GM23338 (cell line): Measurements from ENCODE around the gene CRIP3. TPM values are rescaled to one million over a fixed set of nuclear protein-coding genes. Genes with fewer than 3 reads are reported as not detected.

Source experiments
- ATAC-seq: fragments of 200-7000 bp; cut with Tn5 transposase; 3 replicates; pipeline ENCODE4 v1.9.1; 2020
- DNase-seq: peaks from one replicate; pipeline ENCODE4 v3.0.0-alpha.2; 2015; ENCODE audit warnings: low spot score
- H2AFZ ChIP-seq: fragments of 200-600 bp; sonication (generic); 2 replicates; pipeline ENCODE4 v1.8.0; 2016; ENCODE audit warnings: antibody characterized with exemption, mild to moderate bottlenecking, moderate library complexity
- H3F3A ChIP-seq: fragments of 200-600 bp; sonication (generic); replicated peaks from 2 replicates; pipeline ENCODE4 v1.8.0; 2017; ENCODE audit warnings: antibody characterized with exemption, mixed run types, low read depth
- H3K27ac ChIP-seq: fragments of 200-600 bp; sonication (generic); 2 replicates; pipeline ENCODE4 v1.6.1; 2016; ENCODE audit warnings: low read depth
- H3K27me3 ChIP-seq: fragments of 200-600 bp; sonication (generic); 2 replicates; pipeline ENCODE4 v1.8.0; 2016; ENCODE audit warnings: mild to moderate bottlenecking, mixed run types, moderate library complexity; ENCODE audit not compliant: insufficient read depth
- H3K36me3 ChIP-seq: fragments of 200-600 bp; sonication (generic); 2 replicates; pipeline ENCODE4 v1.8.0; 2016; ENCODE audit warnings: mild to moderate bottlenecking; ENCODE audit not compliant: insufficient read depth
- H3K4me1 ChIP-seq: fragments of 200-600 bp; sonication (generic); 2 replicates; pipeline ENCODE4 v1.8.0; 2016; ENCODE audit warnings: mild to moderate bottlenecking, moderate library complexity; ENCODE audit not compliant: insufficient read depth
- H3K4me2 ChIP-seq: fragments of 200-600 bp; sonication (generic); 2 replicates; pipeline ENCODE4 v1.7.1; 2017; ENCODE audit warnings: mixed run types
- H3K4me3 ChIP-seq: fragments of 200-600 bp; sonication (generic); 2 replicates; pipeline ENCODE4 v1.6.1; 2016; ENCODE audit warnings: mixed run types
- H3K79me2 ChIP-seq: fragments of 200-600 bp; sonication (generic); replicated peaks from 2 replicates; pipeline ENCODE4 v1.8.0; 2017; ENCODE audit warnings: mild to moderate bottlenecking; ENCODE audit not compliant: insufficient read depth
- H3K9me2 ChIP-seq: fragments of 200-600 bp; sonication (generic); 2 replicates; pipeline ENCODE4 v1.8.0; 2017; ENCODE audit not compliant: insufficient read depth
- H4K20me1 ChIP-seq: fragments of 200-600 bp; sonication (generic); replicated peaks from 2 replicates; pipeline ENCODE4 v1.8.0; 2017; ENCODE audit warnings: mild to moderate bottlenecking; ENCODE audit not compliant: insufficient read depth
- H3K27ac Mint-ChIP-seq: 2 replicates; pipeline ENCODE4 v1.8.0; 2020; ENCODE audit warnings: inconsistent platforms, mild to moderate bottlenecking, moderate library complexity, mixed read lengths
- H3K27me3 Mint-ChIP-seq: 3 replicates; pipeline ENCODE4 v1.8.0; 2022; ENCODE audit warnings: low read depth, mild to moderate bottlenecking, moderate library complexity, mixed read lengths, inconsistent platforms; ENCODE audit not compliant: insufficient read depth, poor library complexity
- H3K36me3 Mint-ChIP-seq: 3 replicates; pipeline ENCODE4 v1.8.0; 2021; ENCODE audit warnings: low read depth, mild to moderate bottlenecking, inconsistent platforms, moderate library complexity, mixed read lengths
- H3K4me1 Mint-ChIP-seq: 3 replicates; pipeline ENCODE4 v1.8.0; 2020; ENCODE audit warnings: mild to moderate bottlenecking, inconsistent platforms, mixed read lengths
- H3K4me3 Mint-ChIP-seq: 3 replicates; pipeline ENCODE4 v1.8.0; 2021; ENCODE audit warnings: moderate library complexity, mild to moderate bottlenecking, inconsistent platforms, mixed read lengths
- H3K9me3 Mint-ChIP-seq: 3 replicates; pipeline ENCODE4 v1.8.0; 2020; ENCODE audit warnings: moderate library complexity, mild to moderate bottlenecking, inconsistent platforms, mixed read lengths
- CREB1 ChIP-seq: fragments of 250-450 bp; sonication (Bioruptor Pico); IDR thresholded peaks from 2 replicates; pipeline ENCODE4 v1.5.0; 2020; ENCODE audit warnings: low read depth, mild to moderate bottlenecking, moderate library complexity
- EZH2 ChIP-seq: fragments of 200-600 bp; sonication (generic); IDR thresholded peaks from one replicate; pipeline ENCODE4 v1.8.0; 2017; ENCODE audit warnings: antibody characterized with exemption, mild to moderate bottlenecking, low read depth; ENCODE audit not compliant: unreplicated experiment
- EZH2phosphoT487 ChIP-seq: fragments of 200-600 bp; sonication (generic); IDR thresholded peaks from one replicate; pipeline ENCODE4 v1.8.1; 2018; ENCODE audit warnings: antibody characterized with exemption; ENCODE audit not compliant: unreplicated experiment
- JUNB ChIP-seq: IDR thresholded peaks from one replicate; pipeline ENCODE4 v1.6.1; 2016; ENCODE audit warnings: antibody characterized with exemption; ENCODE audit not compliant: unreplicated experiment
- NANOG ChIP-seq: IDR thresholded peaks from 2 replicates; pipeline ENCODE4 v1.6.1; 2016; ENCODE audit warnings: antibody characterized with exemption, borderline replicate concordance
- POLR2AphosphoS5 ChIP-seq: IDR thresholded peaks from 2 replicates; pipeline ENCODE4 v1.6.1; 2016; ENCODE audit warnings: antibody characterized with exemption, low read depth
- STAT1 ChIP-seq: IDR thresholded peaks from one replicate; pipeline ENCODE4 v1.6.1; 2016; ENCODE audit warnings: antibody characterized with exemption; ENCODE audit not compliant: unreplicated experiment
- ZNF114 ChIP-seq: fragments of 250-450 bp; sonication (Bioruptor Pico); IDR thresholded peaks from 2 replicates; pipeline ENCODE4 v1.5.0; 2020; ENCODE audit warnings: mild to moderate bottlenecking, moderate library complexity
- ZNF331 ChIP-seq: fragments of 250-450 bp; sonication (Bioruptor Pico); IDR thresholded peaks from 2 replicates; pipeline ENCODE4 v1.5.0; 2020; ENCODE audit warnings: low read depth, mild to moderate bottlenecking, moderate library complexity
- polyA plus RNA-seq: library from polyadenylated mRNA; unstranded; fragments of >200 nt; fragmentation: Nextera tagmentation; extraction: Ambion mirVana; gene quantifications from 2 replicates; pipeline ENCODE4 v1.2.1, GENCODE V29; 2016
- total RNA-seq: library from RNA; depleted of rRNA; stranded (reverse); fragments of >200 nt; shearing (Covaris generic); gene quantifications from 2 replicates; pipeline ENCODE4 v1.2.3, GENCODE V29; 2014
- TF ChIP-seq, protein P1 (sequence below): fragments of 250-450 bp; sonication (Bioruptor Pico); IDR thresholded peaks from 2 replicates; pipeline ENCODE4 v1.5.0; 2020; ENCODE audit warnings: mild to moderate bottlenecking, moderate library complexity
- TF ChIP-seq, protein P2 (sequence below): IDR thresholded peaks from 2 replicates; pipeline ENCODE4 v1.6.1; 2016; ENCODE audit warnings: antibody characterized with exemption
- TF ChIP-seq, protein P3 (sequence below), 2 experiments: fragments of 200-600 bp in 1 of 2; sonication (generic) in 1 of 2; conservative IDR thresholded peaks; 2 replicates each; pipeline versions ENCODE4 v1.5.1 to v1.6.1; 2016 to 2017; ENCODE audit warnings: antibody characterized with exemption in 2 of 2, low read depth in 2 of 2, mild to moderate bottlenecking in 2 of 2, moderate library complexity in 1 of 2
- TF ChIP-seq, protein P4 (sequence below): IDR thresholded peaks from one replicate; pipeline ENCODE4 v1.6.1; 2018; ENCODE audit warnings: antibody characterized with exemption; ENCODE audit not compliant: unreplicated experiment

Gene CRIP3
- total and polyA plus RNA-seq, 2 experiments from 2014 or later, result 22.0 to 36.0 TPM

DNA sequence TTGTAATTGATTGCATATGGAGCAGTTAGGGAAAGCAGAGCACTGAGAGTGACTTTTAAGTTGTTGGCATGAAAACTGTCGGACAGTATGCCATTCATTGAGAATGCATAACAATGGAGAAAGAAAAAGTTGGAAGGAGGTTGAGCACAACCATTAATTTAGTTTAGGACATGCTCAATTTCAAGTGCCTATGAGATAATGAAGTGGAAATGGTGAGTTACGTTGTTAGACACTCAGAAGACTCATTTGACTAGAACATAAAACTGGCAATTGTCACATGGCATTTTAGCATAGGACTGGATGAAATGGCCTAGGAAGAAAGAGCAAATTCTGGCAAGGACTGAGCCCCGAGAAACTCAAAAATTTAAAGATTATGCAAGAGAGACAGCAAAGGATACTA is 38.8 kb upstream of the CRIP3 start:
- no peak for ATAC-seq

More for the DNA sequence above, 38.8 kb upstream of the CRIP3 start:
- peaks cover 4% of the 10 kb centered on the region; the same call in 2 of the 3 replicates for H3K36me3 Mint-ChIP-seq
- H3K36me3 ChIP-seq, result 0 out of 2 replicates have a peak, but pooled peaks cover 10% of the 10 kb centered on the region
- no peak overlapping the region for H3K27ac Mint-ChIP-seq
- H3K79me2 ChIP-seq, result no peaks in the 10 kb centered on the region
- no peak overlapping the region for H3K27ac ChIP-seq
- H4K20me1 ChIP-seq, result no peaks in the 10 kb centered on the region
- DNase-seq, result no peak
- H3F3A ChIP-seq, result no peaks in the 10 kb centered on the region
- TF ChIP-seq JUNB, result no peak
- no peak for TF ChIP-seq ZNF331
- no peak for TF ChIP-seq EZH2
- TF ChIP-seq ZNF114, result no peak
- TF ChIP-seq, protein P1, sequence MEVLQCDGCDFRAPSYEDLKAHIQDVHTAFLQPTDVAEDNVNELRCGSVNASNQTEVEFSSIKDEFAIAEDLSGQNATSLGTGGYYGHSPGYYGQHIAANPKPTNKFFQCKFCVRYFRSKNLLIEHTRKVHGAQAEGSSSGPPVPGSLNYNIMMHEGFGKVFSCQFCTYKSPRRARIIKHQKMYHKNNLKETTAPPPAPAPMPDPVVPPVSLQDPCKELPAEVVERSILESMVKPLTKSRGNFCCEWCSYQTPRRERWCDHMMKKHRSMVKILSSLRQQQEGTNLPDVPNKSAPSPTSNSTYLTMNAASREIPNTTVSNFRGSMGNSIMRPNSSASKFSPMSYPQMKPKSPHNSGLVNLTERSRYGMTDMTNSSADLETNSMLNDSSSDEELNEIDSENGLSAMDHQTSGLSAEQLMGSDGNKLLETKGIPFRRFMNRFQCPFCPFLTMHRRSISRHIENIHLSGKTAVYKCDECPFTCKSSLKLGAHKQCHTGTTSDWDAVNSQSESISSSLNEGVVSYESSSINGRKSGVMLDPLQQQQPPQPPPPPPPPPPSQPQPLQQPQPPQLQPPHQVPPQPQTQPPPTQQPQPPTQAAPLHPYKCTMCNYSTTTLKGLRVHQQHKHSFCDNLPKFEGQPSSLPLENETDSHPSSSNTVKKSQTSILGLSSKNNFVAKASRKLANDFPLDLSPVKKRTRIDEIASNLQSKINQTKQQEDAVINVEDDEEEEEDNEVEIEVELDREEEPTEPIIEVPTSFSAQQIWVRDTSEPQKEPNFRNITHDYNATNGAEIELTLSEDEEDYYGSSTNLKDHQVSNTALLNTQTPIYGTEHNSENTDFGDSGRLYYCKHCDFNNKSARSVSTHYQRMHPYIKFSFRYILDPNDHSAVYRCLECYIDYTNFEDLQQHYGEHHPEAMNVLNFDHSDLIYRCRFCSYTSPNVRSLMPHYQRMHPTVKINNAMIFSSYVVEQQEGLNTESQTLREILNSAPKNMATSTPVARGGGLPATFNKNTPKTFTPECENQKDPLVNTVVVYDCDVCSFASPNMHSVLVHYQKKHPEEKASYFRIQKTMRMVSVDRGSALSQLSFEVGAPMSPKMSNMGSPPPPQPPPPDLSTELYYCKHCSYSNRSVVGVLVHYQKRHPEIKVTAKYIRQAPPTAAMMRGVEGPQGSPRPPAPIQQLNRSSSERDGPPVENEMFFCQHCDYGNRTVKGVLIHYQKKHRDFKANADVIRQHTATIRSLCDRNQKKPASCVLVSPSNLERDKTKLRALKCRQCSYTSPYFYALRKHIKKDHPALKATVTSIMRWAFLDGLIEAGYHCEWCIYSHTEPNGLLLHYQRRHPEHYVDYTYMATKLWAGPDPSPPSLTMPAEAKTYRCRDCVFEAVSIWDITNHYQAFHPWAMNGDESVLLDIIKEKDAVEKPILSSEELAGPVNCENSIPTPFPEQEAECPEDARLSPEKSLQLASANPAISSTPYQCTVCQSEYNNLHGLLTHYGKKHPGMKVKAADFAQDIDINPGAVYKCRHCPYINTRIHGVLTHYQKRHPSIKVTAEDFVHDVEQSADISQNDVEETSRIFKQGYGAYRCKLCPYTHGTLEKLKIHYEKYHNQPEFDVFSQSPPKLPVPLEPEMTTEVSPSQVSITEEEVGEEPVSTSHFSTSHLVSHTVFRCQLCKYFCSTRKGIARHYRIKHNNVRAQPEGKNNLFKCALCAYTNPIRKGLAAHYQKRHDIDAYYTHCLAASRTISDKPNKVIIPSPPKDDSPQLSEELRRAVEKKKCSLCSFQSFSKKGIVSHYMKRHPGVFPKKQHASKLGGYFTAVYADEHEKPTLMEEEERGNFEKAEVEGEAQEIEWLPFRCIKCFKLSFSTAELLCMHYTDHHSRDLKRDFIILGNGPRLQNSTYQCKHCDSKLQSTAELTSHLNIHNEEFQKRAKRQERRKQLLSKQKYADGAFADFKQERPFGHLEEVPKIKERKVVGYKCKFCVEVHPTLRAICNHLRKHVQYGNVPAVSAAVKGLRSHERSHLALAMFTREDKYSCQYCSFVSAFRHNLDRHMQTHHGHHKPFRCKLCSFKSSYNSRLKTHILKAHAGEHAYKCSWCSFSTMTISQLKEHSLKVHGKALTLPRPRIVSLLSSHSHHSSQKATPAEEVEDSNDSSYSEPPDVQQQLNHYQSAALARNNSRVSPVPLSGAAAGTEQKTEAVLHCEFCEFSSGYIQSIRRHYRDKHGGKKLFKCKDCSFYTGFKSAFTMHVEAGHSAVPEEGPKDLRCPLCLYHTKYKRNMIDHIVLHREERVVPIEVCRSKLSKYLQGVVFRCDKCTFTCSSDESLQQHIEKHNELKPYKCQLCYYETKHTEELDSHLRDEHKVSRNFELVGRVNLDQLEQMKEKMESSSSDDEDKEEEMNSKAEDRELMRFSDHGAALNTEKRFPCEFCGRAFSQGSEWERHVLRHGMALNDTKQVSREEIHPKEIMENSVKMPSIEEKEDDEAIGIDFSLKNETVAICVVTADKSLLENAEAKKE (CRISPR knock-in tag), result no peak
- no peak for TF ChIP-seq STAT1
- no peak for TF ChIP-seq CREB1 (CRISPR knock-in tag)
- no peak for TF ChIP-seq EZH2phosphoT487
- TF ChIP-seq, protein P2, sequence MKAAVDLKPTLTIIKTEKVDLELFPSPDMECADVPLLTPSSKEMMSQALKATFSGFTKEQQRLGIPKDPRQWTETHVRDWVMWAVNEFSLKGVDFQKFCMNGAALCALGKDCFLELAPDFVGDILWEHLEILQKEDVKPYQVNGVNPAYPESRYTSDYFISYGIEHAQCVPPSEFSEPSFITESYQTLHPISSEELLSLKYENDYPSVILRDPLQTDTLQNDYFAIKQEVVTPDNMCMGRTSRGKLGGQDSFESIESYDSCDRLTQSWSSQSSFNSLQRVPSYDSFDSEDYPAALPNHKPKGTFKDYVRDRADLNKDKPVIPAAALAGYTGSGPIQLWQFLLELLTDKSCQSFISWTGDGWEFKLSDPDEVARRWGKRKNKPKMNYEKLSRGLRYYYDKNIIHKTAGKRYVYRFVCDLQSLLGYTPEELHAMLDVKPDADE, result no peak
- TF ChIP-seq POLR2AphosphoS5, result no peak
- no peak for TF ChIP-seq NANOG
- TF ChIP-seq, protein P3, sequence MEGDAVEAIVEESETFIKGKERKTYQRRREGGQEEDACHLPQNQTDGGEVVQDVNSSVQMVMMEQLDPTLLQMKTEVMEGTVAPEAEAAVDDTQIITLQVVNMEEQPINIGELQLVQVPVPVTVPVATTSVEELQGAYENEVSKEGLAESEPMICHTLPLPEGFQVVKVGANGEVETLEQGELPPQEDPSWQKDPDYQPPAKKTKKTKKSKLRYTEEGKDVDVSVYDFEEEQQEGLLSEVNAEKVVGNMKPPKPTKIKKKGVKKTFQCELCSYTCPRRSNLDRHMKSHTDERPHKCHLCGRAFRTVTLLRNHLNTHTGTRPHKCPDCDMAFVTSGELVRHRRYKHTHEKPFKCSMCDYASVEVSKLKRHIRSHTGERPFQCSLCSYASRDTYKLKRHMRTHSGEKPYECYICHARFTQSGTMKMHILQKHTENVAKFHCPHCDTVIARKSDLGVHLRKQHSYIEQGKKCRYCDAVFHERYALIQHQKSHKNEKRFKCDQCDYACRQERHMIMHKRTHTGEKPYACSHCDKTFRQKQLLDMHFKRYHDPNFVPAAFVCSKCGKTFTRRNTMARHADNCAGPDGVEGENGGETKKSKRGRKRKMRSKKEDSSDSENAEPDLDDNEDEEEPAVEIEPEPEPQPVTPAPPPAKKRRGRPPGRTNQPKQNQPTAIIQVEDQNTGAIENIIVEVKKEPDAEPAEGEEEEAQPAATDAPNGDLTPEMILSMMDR (conservative IDR thresholded peaks at IDR 0.05; ENCODE audit: low read depth in 2 of 2), result no peak
- TF ChIP-seq, protein P4, sequence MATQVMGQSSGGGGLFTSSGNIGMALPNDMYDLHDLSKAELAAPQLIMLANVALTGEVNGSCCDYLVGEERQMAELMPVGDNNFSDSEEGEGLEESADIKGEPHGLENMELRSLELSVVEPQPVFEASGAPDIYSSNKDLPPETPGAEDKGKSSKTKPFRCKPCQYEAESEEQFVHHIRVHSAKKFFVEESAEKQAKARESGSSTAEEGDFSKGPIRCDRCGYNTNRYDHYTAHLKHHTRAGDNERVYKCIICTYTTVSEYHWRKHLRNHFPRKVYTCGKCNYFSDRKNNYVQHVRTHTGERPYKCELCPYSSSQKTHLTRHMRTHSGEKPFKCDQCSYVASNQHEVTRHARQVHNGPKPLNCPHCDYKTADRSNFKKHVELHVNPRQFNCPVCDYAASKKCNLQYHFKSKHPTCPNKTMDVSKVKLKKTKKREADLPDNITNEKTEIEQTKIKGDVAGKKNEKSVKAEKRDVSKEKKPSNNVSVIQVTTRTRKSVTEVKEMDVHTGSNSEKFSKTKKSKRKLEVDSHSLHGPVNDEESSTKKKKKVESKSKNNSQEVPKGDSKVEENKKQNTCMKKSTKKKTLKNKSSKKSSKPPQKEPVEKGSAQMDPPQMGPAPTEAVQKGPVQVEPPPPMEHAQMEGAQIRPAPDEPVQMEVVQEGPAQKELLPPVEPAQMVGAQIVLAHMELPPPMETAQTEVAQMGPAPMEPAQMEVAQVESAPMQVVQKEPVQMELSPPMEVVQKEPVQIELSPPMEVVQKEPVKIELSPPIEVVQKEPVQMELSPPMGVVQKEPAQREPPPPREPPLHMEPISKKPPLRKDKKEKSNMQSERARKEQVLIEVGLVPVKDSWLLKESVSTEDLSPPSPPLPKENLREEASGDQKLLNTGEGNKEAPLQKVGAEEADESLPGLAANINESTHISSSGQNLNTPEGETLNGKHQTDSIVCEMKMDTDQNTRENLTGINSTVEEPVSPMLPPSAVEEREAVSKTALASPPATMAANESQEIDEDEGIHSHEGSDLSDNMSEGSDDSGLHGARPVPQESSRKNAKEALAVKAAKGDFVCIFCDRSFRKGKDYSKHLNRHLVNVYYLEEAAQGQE, result no peak
- no peaks in the 10 kb centered on the region for H3K27me3 ChIP-seq
- H3K4me3 ChIP-seq, result no peak overlapping the region
- no peak overlapping the region for H3K4me2 ChIP-seq
- H3K9me2 ChIP-seq, result no peaks in the 10 kb centered on the region
- no peaks in the 10 kb centered on the region for H3K4me1 ChIP-seq
- H3K27me3 Mint-ChIP-seq, result no peaks in the 10 kb centered on the region
- H3K4me1 Mint-ChIP-seq, result no peaks in the 10 kb centered on the region
- H2AFZ ChIP-seq, result no peak overlapping the region
- no peak overlapping the region for H3K4me3 Mint-ChIP-seq
- no peaks in the 10 kb centered on the region for H3K9me3 Mint-ChIP-seq
